GM21390 (cell line): ENCODE results near the gene SUN1.
"Not testable (repeated sequence)": the region's sequence is repeated elsewhere in the genome, so short reads cannot be mapped to it uniquely, and the experiment has no call there.

Experiments used
- ATAC-seq: cut with Tn5 transposase; IDR thresholded peaks from one replicate; pipeline ENCODE4 v1.9.1; 2021; ENCODE audit not compliant: unreplicated experiment

The SUN1 gene

GRCh38 chr7:855686-856369 is 23.6 kb downstream of the SUN1 start:
- no peak for ATAC-seq

- ATAC-seq: no peak
These were observed 24.3 kb downstream of the SUN1 start for GRCh38 chr7:856444-857095.

- no peak for ATAC-seq
These were observed 25.4 kb downstream of the SUN1 start for GRCh38 chr7:857661-858060.

DNA sequence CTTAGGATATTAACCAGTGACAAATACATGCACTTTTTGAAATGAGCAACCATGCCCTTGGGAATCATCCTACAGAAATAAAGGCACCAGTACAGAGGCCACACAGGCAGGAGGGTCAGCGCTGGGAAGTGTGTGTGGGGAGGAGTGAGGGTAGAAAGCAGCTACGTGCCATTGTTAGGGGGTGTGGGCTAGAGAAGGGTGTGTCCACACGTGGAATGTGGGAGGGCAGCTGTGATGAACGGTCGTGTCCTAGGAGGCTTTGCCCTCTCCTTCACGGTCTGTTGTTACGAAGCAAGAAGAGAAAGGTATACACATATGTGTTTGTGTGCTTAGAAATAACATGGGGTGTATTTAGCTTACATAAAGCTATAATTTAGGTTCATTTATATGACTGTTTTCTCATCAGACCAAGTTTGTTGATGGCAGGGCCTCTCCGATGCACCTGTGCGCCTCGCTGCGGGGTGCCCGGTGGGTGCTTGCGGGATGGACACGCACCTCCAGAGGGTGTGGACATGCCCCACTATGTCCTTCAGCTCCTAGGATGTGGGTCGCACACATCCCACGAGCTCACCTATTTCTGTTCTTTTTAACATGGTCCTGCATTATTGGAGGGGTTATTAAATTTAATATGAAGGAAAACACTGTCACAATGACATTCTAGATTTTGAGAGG is 27.2 kb downstream of the SUN1 start:
- ATAC-seq: no peak

- no peak for ATAC-seq
These were observed 27.9 kb downstream of the SUN1 start for GRCh38 chr7:860149-860548.

DNA sequence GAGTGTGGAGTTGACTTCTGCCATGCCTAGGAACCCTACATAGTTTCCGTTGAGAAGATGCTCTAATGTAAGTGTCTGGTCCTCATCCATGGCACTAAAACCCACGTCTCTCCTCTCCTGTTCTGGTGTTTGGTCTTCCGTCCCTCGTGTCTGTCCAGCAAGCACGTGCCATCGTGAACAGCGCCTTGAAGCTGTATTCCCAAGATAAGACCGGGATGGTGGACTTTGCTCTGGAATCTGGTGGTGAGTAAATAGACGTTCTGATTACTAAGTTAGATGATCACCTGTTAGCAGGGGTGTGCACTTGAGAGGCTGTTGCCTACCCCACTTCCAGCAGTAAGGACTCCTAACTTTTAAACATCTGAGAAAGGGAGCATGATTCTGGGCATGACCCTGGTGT is 28.9 kb downstream of the SUN1 start:
- ATAC-seq: no peak

- no peak for ATAC-seq
These were observed 29.9 kb downstream of the SUN1 start for GRCh38 chr7:862157-862556.

- ATAC-seq: no peak
These were observed 30.8 kb downstream of the SUN1 start for GRCh38 chr7:863106-863505.

DNA sequence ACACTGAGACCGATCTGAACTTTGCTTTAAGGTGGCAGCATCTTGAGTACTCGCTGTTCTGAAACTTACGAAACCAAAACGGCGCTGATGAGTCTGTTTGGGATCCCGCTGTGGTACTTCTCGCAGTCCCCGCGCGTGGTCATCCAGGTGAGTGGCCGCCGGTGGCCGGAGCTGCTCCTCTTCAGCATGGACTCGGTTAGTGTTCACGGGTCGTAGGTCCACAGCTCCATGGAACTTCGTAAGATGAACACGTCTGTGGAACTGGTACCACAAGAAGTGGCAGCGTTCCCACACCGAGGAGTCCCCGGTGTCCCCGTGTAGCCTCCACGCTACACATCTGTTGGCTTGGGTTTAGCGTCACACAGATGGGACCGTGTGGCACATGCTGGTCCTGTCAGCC is 33.6 kb downstream of the SUN1 start:
- ATAC-seq: no peak

DNA sequence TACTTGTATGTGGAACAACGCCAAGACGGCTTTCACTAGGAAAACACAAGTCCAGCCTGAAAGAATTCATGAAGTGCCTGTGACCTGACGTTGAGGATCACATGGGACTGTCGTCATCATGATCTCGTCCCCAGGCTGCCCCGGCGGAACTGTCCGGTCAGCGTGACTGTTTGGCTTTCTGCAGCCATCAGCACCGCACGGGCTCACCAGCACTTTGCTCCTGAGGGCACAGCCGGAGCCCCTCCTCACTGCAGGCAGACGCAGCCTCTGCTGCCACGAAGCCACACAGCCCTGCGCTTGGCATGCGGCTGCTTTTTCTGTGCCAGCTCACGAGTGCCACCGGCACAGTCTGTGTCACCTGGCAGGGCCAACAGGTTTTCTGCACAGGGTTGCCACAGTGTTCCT is 34.7 kb downstream of the SUN1 start:
- no peak for ATAC-seq

GRCh38 chr7:867406-868188 is 35.3 kb downstream of the SUN1 start:
- ATAC-seq: no peak

DNA sequence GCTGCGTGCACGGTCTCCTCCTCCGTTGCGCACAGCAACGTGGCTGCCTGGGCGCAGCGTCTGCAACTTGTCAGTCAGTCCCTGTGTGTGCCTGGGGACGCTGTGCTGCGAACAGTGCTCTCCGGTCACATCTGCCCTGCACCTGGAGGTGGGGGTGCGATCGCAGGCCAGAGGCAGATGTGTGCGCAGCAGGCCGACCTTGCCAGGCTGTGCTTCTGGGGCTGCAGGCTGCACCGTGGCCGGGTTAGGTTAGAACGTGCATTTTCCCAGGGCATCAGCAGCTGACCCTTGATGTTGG is 35.9 kb downstream of the SUN1 start:
- no peak for ATAC-seq

- no peak for ATAC-seq
These were observed 37.1 kb downstream of the SUN1 start for GRCh38 chr7:869348-869747.

GRCh38 chr7:871900-872537 is 39.7 kb downstream of the SUN1 start:
- ATAC-seq: no peak

DNA sequence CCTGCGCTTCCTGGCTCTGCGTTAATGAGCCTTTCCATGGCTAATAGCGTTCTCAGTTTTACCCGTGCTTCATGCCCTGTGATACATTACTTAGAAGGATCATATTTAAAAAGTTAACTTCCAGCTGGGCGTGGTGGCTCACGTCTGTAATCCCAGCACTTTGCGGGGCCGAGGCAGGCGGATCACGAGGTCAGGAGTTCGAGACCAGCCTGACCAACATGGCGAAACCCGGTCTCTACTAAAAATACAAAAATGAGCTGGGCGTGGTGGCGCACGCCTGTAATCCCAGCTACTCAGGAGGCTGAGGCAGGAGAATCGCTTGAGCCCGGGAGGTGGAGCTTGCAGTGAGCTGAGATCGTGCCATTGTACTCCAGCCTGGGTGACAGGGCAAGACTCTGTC is 40.4 kb downstream of the SUN1 start:
- not testable (repeated sequence) for ATAC-seq

- ATAC-seq: no peak
These were observed 41.2 kb downstream of the SUN1 start for GRCh38 chr7:873367-874002.

GRCh38 chr7:874031-874749 is 41.9 kb downstream of the SUN1 start:
- ATAC-seq: no peak

GRCh38 chr7:875051-875450 is 42.8 kb downstream of the SUN1 start:
- no peak for ATAC-seq

DNA sequence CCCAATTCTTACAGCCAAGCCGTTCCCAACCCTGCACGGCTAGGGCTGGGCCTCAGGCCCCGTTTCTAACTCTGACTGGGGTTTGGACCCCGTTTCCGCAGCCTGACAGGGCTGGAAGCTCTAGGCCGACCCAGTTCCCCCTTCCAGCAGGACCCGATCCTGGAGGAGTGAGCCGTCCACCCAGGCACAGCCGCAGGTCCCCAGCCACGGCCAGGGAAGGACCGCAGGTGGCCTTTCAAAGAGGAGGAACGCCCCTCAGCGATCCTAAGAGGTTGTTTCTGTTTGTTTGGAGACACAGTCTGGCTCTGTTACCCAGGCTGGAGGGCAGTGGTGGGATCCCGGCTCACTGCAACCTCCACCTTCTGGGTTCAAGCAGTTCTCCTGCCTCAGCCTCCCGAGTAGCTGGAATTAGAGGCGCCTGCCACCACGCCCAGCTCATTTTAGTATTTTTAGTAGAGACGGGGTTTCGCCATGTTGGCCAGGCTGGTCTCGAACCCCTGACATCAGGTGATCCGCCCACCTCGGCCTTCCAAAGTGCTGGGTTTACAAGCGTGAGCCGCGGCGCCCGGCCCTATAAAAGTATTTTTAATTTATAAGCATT is 43.3 kb downstream of the SUN1 start:
- ATAC-seq: no peak
